ENCODE data around the gene UBAP1L.
"Not testable (repeated sequence)": the region's sequence is repeated elsewhere in the genome, so short reads cannot be mapped to it uniquely, and the experiment has no call there.

Gene UBAP1L
- total RNA-seq, result 8.3 reads per million, percentile 28 among the genes with 10 or more reads in this experiment

DNA sequence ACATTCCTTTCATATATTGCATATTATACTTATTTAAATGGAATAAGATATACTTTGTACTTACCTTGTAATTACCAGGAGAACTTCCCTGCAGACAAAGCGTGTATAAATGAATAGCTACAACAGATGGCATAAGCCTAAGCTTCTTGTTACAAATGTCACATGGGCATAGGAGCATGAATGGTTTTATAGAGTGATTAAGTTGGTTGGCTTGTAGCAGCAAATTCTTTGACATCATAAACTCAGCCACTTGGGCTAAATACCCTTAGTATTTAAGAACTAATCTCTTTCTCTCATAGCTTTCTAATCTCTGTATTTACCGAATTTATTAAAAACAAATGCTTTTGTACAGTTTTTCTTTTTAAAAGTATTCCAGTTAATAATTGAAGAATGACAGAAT is at the start of gene UBAP1L:
TSS of gene UBAP1L (minus strand) at position 115 of the 400 bp plus-strand sequence. CDS start 8,985 bp downstream, outside the sequence.
- no peak for DNase-seq

DNA sequence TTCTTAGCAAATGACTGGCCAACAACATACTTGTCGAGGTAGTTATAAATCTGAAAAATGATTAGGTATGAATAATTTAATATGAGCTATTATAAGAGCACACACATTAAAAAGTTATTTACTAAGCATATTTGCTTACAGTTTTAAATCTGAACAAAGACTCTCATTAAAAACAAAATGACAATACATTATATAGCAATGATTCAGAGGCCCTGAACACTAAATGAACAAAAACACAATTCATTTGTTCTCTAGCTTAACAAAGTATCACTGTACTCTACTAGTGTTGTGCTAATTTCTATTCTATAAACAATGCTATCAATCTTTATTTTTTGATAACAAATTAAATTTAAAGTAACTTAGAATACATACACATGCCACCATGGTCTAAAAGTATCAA is 49.1 kb upstream of the UBAP1L start:
- no peak for DNase-seq

DNA sequence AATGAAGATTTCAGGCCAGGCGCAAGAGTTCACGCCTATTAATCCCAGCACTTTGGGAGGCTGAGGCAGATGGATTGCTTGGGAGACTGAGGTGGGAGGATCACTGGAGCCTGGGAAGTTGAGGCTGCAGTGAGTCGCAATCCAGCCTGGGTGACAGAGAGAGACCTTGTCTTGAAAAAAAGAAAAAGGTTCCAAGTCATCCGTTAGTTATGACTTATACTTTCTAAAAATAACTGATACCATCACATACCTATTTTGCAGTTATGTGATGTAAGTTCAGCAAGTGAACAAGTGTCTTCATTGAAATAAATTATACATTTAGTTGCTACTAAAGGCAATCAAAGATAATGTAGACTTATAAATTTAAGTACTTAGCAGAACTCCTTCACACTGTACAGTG is 48.0 kb upstream of the UBAP1L start:
- no peak for DNase-seq

DNA sequence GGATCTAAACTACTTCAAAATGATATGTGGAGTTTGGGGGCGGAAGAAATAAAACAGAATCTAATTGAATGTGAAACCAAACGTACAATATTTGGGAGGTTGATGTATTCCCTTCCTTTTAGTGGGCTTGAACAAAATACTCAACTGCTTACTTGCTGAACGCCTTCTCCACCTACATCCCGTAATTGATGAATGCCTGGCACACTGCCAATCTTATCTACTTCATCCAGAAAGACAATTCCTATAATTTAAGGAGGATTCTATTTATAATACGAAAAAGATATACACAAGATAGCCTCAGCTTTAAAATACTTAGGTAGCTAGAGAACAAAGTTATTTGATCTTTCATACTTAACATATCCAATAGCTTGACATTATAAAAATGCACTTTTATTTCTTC is 41.7 kb upstream of the UBAP1L start:
- DNase-seq, result no peak

DNA sequence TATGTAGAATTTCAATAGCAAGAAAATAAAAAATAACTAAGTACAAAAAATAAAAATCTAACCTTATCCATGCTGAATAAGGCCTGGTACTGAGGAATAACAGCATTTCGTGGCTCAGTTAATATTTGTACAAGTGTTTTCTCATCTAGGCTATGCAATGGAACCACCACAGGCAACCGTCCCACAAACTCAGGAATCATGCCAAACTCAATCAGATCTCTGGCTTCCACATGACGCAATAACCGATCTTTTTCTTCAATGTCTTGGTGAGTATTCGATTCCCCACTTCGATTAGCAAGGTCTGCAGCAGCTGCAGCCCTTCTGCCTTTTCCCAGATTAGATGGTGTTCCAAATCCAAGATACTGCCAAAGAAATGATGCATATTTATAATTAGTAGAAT is 39.7 kb upstream of the UBAP1L start:
- no peak for DNase-seq

DNA sequence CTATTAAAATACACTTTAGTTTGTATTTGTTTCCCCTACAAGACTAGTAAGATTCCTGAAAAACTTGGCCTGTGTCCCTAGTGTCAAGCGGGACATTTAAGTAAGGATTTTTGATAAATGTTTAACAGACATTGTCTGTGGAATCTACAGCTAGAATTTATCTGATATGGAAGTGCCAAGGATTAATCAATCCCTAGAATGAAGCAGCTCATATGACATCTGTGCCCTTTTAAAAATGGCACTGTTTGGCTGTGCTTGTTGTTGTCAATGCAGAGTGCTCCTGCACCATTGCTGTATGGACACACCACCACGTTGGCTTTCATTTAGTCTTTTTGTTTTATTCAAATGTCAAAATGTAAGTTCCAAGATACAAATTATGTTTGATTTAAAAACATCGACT is 32.9 kb upstream of the UBAP1L start:
- no peak for DNase-seq

DNA sequence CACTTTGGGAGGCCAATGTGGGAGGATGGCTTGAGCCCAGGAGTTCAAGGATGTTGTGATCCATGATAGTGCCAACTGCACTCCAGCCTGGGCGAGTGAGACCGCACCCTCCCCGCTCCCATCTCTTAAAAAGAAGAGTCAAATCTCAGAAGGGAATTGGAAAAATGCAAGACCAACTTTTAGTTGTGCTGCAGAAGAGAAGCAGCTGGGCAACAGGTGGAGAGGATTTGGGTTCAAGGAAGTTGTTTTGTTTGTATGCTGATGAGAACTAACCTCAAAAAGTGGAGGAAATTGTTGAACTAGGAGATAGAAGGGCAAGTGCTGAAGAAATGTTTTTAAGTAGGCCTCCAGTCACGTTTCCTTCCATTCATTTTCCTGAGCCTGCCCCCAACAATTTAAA is 31.4 kb upstream of the UBAP1L start:
- DNase-seq, result no peak

DNA sequence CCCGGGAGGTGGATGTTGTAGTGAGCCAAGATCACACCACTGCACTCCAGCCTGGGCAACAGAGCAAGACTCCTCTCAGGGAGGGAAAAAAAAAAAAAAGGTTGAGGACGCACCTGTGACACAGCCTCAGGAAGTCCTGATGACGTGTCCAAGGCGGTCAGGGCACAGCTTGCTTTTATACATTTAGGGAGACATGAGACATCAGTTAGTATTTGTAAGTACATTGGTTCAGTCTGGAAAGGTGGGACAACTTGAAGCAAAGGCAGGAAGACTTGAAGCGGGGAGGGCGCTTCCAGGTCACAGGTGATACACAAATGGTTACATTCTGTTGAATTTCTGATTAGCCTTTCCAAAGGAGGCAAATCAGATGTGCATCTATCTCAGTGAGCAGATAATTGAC is 23.6 kb upstream of the UBAP1L start:
- not testable (repeated sequence) for DNase-seq

DNA sequence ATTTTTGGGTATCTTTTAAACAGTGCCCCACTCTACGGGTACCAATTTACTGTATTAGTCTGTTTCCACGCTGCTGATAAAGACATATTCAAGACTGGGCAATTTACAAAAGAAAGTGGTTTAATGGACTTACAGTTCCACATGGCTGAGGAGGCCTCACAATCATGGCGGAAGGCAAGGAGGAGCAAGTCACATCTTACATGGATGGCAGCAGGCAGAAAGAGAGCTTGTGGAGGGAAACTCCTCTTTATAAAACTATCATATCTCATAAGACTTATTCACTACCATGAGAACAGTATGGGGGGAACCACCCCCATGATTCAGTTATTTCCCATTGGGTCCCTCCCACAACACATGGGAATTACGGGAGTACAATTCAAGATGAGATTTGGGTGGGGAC is 22.9 kb upstream of the UBAP1L start:
- DNase-seq, result not testable (repeated sequence)

DNA sequence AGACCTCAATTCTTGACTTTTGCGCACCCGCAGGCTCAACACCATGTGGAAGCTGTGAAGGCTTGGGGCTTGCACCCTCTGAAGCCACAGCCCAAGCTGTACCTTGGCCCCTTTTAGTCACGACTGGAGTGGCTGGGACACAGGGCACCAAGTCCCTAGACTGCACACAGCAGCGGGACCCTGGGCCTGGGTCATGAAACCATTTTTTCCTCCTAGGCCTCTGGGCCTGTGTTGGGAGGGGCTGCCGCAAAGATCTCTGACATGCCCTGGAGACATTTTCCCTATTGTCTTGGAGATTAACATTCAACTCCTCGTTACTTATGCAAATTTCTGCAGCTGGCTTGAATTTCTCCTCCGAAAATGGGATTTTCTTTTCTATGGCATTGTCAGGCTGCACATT is 22.1 kb upstream of the UBAP1L start:
- DNase-seq, result not testable (repeated sequence)

DNA sequence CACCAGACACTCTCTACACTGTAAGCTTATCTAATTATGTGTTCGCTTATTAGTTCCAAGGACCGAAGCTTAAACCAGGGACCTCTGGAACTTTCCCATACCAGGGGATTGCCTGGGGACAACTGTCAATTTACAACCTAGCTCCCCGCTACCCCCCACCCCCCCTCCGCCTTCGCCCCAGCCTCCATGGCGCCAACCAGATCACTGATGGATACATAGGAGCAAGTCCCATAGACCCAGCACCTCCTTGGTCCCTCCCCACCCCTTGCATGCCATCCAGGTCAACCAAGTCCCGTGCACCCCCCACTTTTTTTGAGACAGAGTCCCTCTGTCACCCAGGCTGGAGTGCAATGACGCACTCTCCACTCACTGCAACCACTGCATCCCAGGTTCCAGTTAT is 19.5 kb upstream of the UBAP1L start:
- no peak for DNase-seq

DNA sequence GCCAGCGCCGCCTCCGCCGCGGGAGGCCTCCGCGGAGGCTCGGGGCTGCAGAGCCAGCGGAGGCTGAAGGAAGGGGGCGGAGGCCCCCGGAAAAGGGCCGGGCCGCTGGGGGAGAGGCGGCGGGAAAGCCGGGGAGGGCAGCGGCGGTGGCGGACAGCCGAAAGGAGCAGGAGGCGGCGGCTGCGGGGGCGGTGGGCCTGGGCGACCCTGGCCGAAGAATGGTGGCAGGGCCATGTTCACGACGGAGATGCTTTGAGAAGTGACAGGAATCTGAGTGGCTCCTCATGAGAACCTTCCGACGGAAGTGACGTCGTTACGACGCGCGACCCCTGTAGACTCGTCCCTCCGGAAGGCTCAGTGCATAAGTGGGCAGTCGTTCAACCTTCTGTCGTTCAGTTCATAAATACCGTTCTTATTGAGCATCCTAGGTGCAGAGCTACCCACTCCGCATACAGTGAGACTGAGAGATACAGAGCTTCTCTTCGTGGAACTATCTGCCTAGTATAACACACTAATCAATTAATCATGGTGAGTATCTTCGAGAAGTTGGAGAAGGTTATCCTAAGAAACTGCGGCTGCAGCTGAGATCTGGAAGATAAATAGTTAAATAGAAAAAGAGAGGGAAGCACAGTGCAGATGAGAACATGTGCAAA is 18.7 kb upstream of the UBAP1L start, which contains the start of gene PDCD7:
TSS of gene PDCD7 (minus strand) at position 261 of the 653 bp plus-strand sequence. CDS start at position 234, 27 bp downstream.
- DNase-seq, result peak; percentile 77

DNA sequence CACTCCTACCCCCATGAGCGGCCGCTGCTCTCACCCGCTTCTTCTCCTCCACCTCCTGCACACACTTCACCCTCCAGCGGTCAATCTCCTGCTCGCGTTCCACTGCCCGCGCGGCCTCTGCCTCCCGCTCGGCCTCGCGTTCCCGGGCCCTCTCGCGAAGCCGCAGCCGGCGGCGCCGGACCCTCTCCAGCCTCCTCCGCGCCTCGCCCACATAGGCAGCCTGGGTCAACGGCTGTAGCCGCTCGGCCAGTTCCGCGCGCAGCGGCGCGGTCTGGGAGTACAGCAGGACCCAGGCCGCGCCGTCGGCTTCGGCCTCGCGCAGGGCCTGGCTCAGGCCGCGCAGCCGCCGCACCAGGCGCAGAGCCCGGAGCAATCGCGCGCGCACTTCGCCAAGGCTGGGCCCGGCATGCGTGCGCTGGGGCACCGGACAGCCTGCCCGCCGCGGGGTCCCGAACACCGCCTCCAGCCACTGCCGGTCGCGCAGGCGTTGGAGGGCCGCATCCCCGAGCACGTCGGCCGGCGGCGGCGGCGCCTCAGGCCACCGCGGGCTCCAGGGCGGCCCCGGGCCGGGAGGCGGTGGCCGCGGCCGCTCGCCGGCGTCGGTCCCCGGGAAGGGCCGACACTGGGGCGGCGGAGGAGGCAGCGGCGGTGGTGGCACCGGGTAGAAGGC is 18.0 kb upstream of the UBAP1L start:
- peak; percentile 4 for DNase-seq

DNA sequence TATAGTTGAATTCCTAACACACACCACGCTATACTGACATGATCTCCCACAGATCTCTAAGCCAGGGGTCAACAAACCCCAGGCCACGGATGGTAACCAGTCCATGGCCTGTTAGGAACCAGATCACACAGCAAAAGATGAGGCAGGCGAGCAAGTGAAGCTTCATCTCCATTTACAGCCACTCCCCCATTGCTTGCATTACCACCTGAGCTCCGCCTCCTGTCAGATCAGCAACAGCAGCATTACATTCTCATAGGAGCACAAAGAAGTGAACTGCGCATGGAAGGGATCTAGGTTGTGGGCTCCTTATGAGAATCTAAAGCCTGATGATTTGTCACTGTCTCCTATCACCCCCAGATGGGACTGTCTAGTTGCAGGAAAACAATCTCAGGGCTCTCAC is 15.9 kb upstream of the UBAP1L start:
- no peak for DNase-seq

DNA sequence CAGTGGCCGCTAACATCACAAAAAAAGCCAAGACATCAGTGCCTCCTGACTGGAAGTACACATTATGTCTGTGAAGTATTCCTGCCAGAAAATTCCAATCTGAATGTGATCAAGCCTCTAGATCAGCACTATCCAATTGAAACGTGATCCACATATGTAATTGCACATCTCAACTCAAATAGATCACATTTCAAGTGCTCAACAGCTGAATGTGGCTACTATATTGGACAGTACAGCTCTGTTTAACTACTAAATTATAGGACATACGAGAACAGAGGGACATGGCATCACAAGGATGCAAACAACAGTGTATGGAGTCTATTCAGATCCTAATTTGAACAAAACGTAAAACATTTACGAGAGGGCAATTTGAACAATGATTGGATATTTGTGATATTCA is 542 bp upstream of the UBAP1L start:
- no peak for DNase-seq

DNA sequence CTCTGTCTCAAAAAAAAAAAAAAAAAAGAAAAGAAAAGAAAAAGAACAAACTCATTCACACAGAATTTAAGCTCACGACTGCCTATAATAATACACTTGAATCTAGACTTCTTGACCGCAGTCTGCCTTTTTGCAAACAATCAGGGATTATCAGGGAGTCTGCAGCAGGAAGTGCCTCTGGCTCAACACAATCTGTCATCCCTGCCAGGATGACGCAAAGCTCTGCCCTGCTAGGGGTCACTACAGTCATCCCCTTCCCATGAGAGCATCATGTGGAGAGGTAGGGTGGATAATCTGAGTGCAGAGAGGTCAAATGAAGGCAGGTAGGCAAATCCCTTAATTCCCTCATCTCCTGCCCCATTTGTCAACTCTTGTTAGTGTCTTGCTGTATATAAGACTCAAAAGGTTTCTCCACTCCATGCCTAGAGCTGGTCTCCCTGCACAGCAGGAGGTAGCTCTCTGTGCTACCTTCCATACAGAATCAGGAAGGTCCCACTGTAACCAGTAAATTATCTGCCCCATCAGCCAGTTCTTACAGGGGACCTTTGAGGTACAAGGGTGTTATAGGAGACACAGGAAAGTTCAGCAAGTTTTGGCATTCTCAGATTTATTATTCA is 4.2 kb downstream of the UBAP1L start:
- no peak for DNase-seq

DNA sequence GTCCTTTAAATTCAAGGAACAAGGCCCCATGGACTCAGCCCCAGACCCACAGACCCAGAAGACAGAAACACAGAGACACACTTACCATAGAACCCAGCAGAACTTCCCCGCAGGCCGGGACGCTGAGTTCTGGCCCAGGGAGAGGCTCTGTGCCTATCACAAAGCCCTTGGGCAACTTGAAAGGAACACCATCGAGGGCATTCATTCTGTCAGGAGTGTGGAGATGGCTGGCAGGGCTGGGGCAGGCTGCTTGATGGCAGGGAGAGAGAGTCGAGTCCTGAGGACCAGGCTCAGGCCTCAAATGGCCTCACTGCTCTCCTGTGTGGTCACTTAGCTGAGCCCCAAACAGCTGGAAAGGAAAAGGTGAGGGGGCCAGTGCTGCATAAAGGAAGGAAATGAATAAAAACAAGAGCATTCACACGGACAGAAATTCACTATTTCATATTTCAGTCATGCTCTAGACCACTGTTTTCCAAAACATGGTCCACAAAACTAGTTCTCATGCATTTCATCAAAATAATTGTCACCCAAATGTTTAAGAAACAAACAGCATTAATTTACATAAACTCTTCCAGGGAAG is 8.9 kb downstream of the UBAP1L start:
- no peak for DNase-seq

DNA sequence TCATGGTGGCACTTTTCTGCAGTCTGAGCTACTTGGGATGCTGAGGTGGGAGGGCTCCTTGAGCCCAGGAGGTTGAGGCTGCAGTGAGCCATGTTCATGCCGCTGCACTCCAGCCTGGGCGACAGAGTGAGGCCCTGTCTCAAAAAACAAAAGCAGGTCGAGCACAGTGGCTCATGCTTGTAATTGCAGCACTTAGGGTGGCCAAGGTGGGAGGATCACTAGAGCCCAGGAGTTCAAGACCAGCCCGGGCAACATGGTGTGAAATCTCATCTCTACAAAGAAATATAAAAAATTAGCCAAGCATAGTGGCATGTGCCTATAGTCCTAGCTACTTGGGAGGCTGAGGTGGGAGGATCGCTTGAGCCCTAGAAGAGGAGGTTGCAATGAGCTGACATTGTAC is 10.0 kb downstream of the UBAP1L start:
- no peak for DNase-seq

DNA sequence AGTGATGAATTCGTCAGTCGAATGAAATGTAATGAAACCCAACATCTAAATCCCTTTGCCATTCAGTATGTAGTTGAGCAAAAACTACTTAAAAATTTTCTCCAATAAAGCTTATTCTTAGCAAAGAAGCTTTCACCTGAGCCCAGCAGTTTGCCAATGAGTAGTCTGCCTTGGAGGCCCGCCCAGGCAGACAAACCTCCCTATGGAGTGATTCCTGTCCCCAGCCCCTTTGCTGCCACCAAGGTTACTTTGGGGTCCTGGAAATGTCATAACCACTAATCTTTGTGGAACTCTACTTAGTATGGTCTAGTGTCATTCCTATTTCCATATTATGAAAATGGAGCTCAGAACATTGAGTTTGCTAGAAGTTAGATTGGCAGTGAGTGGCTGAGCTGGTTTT is 12.1 kb downstream of the UBAP1L start:
- DNase-seq, result no peak

DNA sequence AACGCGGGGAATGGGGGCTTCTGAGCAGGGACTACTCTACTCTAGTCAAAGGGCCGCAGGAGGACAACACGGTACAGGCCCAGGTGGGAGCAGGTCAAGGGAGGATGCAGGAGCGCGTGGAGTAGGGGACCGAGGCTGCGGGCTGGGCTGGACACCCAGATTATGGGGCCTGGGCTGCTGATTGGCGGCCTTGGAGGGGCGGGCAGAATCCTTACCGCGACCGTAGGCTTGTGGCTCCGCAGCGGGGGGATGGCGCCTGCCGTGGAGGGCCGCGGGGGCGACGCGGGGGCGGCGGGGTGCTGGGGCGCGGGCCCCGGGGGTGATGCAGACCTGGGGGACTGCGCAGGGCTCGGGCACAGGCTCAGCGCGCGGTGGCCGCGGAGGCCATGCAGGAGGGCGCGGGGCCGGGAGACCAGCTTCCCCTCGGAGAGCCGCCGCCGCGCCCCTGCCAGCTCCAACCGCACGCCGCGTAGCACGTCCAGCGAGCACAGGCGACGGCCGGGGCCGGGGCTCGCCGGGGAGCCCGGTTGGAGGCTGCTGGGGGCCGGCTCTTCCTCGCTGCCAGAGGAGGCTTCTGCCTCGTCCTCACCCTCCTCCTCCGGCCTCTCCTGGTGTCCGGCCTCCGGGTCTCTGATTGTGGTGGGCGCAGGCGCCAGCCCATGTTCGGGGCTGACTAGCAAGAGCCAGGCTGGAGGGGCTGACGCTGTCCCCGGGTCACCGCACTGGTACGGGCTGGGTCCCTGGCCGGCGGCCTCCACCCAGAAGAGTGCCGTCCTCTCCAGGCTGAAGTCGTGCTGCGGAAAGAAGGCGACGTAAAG is 12.9 kb downstream of the UBAP1L start:
- DNase-seq, result no peak

DNA sequence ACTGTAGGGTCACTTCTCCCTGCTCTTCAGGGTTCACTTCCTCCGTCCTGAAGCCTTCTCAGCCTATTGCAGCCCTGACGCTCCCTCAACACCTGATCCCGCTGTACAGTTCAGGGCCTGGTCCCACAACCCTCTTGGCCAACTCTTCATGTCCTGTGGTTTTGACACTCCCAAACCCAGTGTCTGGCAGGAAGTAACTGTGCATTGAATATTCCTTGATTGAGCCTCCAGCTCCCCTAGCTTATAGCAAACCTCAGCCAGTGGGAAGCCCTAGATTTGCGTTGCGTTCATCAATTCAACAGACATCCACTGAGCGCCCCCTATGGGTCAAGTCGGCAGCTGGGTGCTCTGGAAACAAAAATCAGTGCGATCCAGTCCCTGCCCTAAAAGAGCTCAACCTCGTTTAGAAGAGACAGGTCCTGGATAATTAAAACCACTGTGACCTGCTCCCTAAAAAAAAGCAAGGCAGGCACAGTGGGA is 13.5 kb downstream of the UBAP1L start:
- peak; percentile 15 for DNase-seq

DNA sequence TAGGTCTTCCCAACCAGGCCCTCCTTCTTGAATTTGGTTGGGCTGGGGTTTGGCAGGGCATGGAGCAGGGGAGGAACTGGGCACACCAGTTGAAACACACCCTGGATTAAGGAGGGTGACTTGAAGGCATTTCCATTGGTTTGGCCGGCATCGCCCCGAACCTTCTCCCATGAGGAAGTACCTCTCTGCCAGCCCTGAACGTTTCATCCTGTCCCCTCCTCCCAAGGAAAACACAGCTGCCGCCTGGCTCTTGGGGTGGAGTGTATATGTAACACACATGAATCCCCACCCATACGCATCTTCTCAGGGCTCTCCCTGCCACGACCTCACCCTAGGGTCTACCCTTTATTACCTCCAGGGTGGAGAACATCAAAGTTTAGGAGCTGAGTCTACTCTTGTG is 14.6 kb downstream of the UBAP1L start:
- DNase-seq, result no peak

DNA sequence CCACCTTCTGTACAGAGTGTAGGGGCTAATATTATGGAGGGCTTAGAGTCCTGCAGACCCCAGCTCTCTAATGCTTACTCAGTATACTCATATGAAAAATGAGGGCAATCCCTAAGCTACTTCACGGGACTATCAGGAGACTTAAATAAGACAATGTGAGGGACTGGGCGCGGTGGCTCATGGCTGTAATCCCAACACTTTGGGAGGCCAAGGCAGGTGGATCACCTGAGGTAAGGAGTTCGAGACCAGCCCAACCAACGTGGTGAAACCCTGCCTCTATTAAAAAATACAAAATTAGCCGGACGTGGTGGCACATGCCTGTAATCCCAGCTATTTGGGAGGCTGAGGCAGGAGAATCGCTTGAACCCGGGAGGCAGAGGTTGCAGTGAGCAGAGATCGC is 15.2 kb downstream of the UBAP1L start:
- DNase-seq, result not testable (repeated sequence)

Measured in effector CD4-positive, alpha-beta T cell (primary cell).